Measurements from ENCODE around the gene TMPRSS3. TPM values are rescaled to one million over a fixed set of nuclear protein-coding genes. Genes with fewer than 3 reads are reported as not detected.

The TMPRSS3 gene
- total and polyA plus RNA-seq, 2 of the 13 experiments (the other 11 are each of a cell fraction or from before 2014, with no cell fraction given), result 2.8 to 16.9 TPM

GRCh38 chr21:42350318-42350910, 45.4 kb downstream of the TMPRSS3 start:
- ATAC-seq (peak; percentile 41), DNase-seq (ENCODE audit: low spot score) (no peak), FAIRE-seq (no peak)
- H3K9me3 ChIP-seq (ENCODE audit: low read length), result no peaks in the 10 kb centered on the region
- BruUV-seq (replicated peaks), result no TSS peak
- POLR2A ChIA-PET, result no interaction called here
- peak overlapping the region in 1 of 3 experiments; percentile 5; a peak in 1 of 6 replicates for H3K4me3 ChIP-seq (replicated peaks in 1 of 3; ENCODE audit: insufficient read depth in 1 of 3, low read depth in 2 of 3, low read length in 3 of 3)
- peaks cover 0 to 16% of the 10 kb centered on the region in 2 experiments; a peak in 1 of 5 replicates for H3K27me3 ChIP-seq (ENCODE audit: control insufficient read depth in 1 of 2, insufficient read depth in 2 of 2, low read length in 2 of 2)
- no peaks in the 10 kb centered on the region for H3K79me2 ChIP-seq (ENCODE audit: insufficient read depth, low read length)
- H4K20me1 ChIP-seq (ENCODE audit: insufficient read depth, low read length), result no peaks in the 10 kb centered on the region
- WGBS (ENCODE audit: low lambda C conversion rate), result 16% methylated on average over 10 of the region's 11 CpGs
- H3K9ac ChIP-seq (ENCODE audit: insufficient read depth, low read depth, low read length), result no peak overlapping the region
- CTCF ChIA-PET (ENCODE audit: low intra/inter-chr PET ratio, low total read pairs), result no interaction called here
- peaks cover 16% of the 10 kb centered on the region for H3K4me1 ChIP-seq (ENCODE audit: insufficient read depth, low read length)
- H3K36me3 ChIP-seq (replicated peaks in 1 of 2; ENCODE audit: control insufficient read depth in 1 of 2, insufficient read depth in 2 of 2, low read length in 2 of 2), result no peaks in the 10 kb centered on the region
- in situ Hi-C loops (cut with HindIII; ENCODE audit: extremely low pct_ligation_motif_present, low pct_unique_long_range_greater_than_20kb) (no loop called here), intact Hi-C loops (cut with micrococcal nuclease; ENCODE audit: unreplicated experiment) (no loop called here)
- no peak overlapping the region for H2AFZ ChIP-seq (ENCODE audit: low read length)
- H3K27ac ChIP-seq (ENCODE audit: extremely low read length, insufficient read depth, low read length), result no peak overlapping the region
- H3K4me2 ChIP-seq (ENCODE audit: low read depth, low read length), result peak overlapping the region; percentile 21; the same call in 1 of the 2 replicates
- TF ChIP-seq KDM4B (CRISPR knock-in tag; IDR thresholded peaks at IDR 0.05) (no peak), ZNF318 (CRISPR knock-in tag; IDR thresholded peaks at IDR 0.05) (no peak), ZNF512 (CRISPR knock-in tag; IDR thresholded peaks at IDR 0.05) (no peak), HOXD1 (CRISPR knock-in tag; IDR thresholded peaks at IDR 0.05) (no peak), SP1 (IDR thresholded peaks at IDR 0.05) (no peak), SP1 (CRISPR knock-in tag; IDR thresholded peaks at IDR 0.05) (no peak), SOX5 (CRISPR knock-in tag; IDR thresholded peaks at IDR 0.05; ENCODE audit: borderline replicate concordance) (no peak), JDP2 (CRISPR knock-in tag; IDR thresholded peaks at IDR 0.05; ENCODE audit: borderline replicate concordance) (no peak), MIER3 (CRISPR knock-in tag; IDR thresholded peaks at IDR 0.05; ENCODE audit: borderline replicate concordance) (no peak), ZNF768 (CRISPR knock-in tag; IDR thresholded peaks at IDR 0.05) (no peak), ZBTB7A (CRISPR knock-in tag; IDR thresholded peaks at IDR 0.05) (no peak)

All from HepG2 (cell line).